ENCODE measurements around the gene CFAP210. TPM values are rescaled to one million over a fixed set of nuclear protein-coding genes. Genes with fewer than 3 reads are reported as not detected.
"Not testable (repeated sequence)": the region's sequence is repeated elsewhere in the genome, so short reads cannot be mapped to it uniquely, and the experiment has no call there.

The CFAP210 gene
- total RNA-seq, 2 experiments from 2014 or later, result not detected

DNA sequence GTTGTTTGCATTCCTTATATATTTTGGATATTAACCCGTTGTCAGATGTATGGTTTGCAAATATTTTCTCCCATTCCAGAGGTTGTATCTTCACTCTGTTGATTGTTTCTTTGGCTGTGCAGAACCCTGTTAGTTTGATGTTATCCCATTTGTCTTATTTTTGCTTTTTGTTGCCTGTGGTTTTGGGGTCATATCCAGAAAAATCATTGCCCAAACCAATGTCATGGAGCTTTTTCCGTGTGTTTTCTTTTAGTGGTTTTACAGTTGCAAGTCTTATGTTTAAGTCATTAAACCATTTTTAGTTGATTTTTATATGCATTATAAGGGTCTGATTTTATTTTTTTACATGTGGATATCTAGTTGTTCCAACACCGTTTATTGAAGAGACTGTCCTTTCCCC, 74.3 kb downstream of the CFAP210 start:
- Mint-ChIP-seq H3K9me3 (peaks cover 10% of the 10 kb centered on the region), H3K36me3 (ENCODE audit: low read depth) (peaks cover 65% of the 10 kb centered on the region), H3K27me3 (no peaks in the 10 kb centered on the region), H3K27ac (no peak overlapping the region), H3K4me3 (no peak overlapping the region), H3K4me1 (ENCODE audit: low read depth) (peaks cover 24% of the 10 kb centered on the region)
- DNase-seq (no peak), ATAC-seq (no peak)
- ChIA-PET CTCF (no interaction called here), POLR2A (no interaction called here)
- no peak for TF ChIP-seq CTCF (IDR thresholded peaks at IDR 0.05)
- intact Hi-C loops (cut with micrococcal nuclease), result no loop called here

GRCh38 chr2:169615982-169616381, 78.2 kb downstream of the CFAP210 start:
- ATAC-seq; H3K27ac Mint-ChIP-seq; intact Hi-C loops (cut with micrococcal nuclease); CTCF ChIA-PET; POLR2A ChIA-PET; H3K4me3 Mint-ChIP-seq; DNase-seq; H3K27me3 Mint-ChIP-seq: not testable (repeated sequence)
- H3K36me3 Mint-ChIP-seq (ENCODE audit: low read depth), result peaks cover 83% of the 10 kb centered on the region
- H3K4me1 Mint-ChIP-seq (ENCODE audit: low read depth), result peaks cover 24% of the 10 kb centered on the region
- peaks cover 10% of the 10 kb centered on the region for H3K9me3 Mint-ChIP-seq

DNA sequence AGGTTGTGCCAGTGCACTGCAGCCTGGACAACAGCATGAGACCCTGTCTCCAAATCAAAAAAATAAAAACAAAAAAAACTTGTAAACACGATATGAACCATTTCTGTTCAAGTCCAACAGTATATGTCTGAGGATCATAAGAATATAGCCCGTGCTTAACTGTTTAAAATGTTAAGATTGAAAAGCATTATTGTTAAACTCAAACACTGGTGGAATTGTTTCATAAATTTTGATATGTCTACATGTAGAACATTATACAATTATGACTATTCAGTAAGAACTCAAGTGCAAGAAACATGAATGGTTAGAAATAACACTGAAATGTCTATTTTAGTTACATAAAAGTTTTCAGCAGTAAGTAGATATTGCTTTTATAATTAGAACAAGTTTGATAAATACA, 80.3 kb downstream of the CFAP210 start:
- H3K4me3 Mint-ChIP-seq, result no peak overlapping the region
- intact Hi-C loops (cut with micrococcal nuclease), result no loop called here
- ATAC-seq (no peak), DNase-seq (no peak)
- H3K27ac Mint-ChIP-seq, result no peak overlapping the region
- H3K27me3 Mint-ChIP-seq, result no peaks in the 10 kb centered on the region
- CTCF ChIA-PET, result interaction anchor here (0.9 to 1.6 kb wide), 3 partner anchors 14 to 176 kb away, joined by 3 to 4 read pairs (median 3); no protein-coding TSS in a partner anchor
- peaks cover 10% of the 10 kb centered on the region for H3K9me3 Mint-ChIP-seq
- POLR2A ChIA-PET, result no interaction called here
- H3K4me1 Mint-ChIP-seq (ENCODE audit: low read depth), result peaks cover 15% of the 10 kb centered on the region
- H3K36me3 Mint-ChIP-seq (ENCODE audit: low read depth), result peaks cover 87% of the 10 kb centered on the region
- TF ChIP-seq CTCF (IDR thresholded peaks at IDR 0.05), result no peak

- ChIA-PET CTCF (no interaction called here), POLR2A (no interaction called here)
- no peak for ATAC-seq
Observed at GRCh38 chr2:169609264-169609663, 84.9 kb downstream of the CFAP210 start.

DNA sequence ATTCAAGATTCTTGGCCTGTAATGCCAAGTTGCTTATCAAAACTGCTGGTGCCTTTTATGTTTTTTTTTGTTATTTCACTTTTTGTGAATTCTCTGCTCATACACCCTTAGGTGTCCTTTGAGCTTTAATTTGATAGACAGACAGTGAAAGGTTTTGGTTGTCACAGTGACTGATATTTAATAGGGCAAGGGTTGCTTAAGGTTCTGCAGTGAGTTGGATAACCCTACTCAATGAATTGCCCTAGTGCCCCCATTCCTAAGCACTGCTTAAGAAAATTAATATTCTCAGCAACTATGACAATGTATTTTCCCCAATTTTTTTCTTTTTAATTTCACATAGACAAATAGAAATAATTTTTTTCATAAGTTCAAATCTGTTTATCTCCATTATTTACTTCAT, 94.6 kb downstream of the CFAP210 start:
- H3K9me3 Mint-ChIP-seq, result no peaks in the 10 kb centered on the region
- no peak overlapping the region for H3K27ac Mint-ChIP-seq
- no peaks in the 10 kb centered on the region for H3K27me3 Mint-ChIP-seq
- H3K4me3 Mint-ChIP-seq, result no peak overlapping the region
- peaks cover 19% of the 10 kb centered on the region for H3K4me1 Mint-ChIP-seq (ENCODE audit: low read depth)
- no peak for TF ChIP-seq CTCF (IDR thresholded peaks at IDR 0.05)
- ChIA-PET POLR2A (interaction anchor here (2.0 kb wide), 1 partner anchor 15 kb away, joined by 4 read pairs; no protein-coding TSS in a partner anchor), CTCF (interaction anchor here (0.9 kb wide), 1 partner anchor 14 kb away, joined by 3 read pairs; no protein-coding TSS in a partner anchor)
- intact Hi-C loops (cut with micrococcal nuclease), result no loop called here
- DNase-seq, result no peak
- peaks cover 6% of the 10 kb centered on the region for H3K36me3 Mint-ChIP-seq (ENCODE audit: low read depth)
- ATAC-seq, result no peak

More at GRCh38 chr2:169609264-169609663, 84.9 kb downstream of the CFAP210 start:
- DNase-seq, result no peak
- no peaks in the 10 kb centered on the region for H3K27me3 Mint-ChIP-seq
- H3K36me3 Mint-ChIP-seq (ENCODE audit: low read depth), result peaks cover 62% of the 10 kb centered on the region
- peaks cover 2% of the 10 kb centered on the region for H3K4me1 Mint-ChIP-seq (ENCODE audit: low read depth)
- H3K4me3 Mint-ChIP-seq, result no peak overlapping the region
- no peaks in the 10 kb centered on the region for H3K9me3 Mint-ChIP-seq
- TF ChIP-seq CTCF (IDR thresholded peaks at IDR 0.05), result no peak
- intact Hi-C loops (cut with micrococcal nuclease), result no loop called here
- no peak overlapping the region for H3K27ac Mint-ChIP-seq
